Measurements from ENCODE around the gene GSTM4.

The GSTM4 gene

GRCh38 chr1:109640285-109640865 is 15.5 kb upstream of the GSTM4 start:
- Histone ChIP-seq H2BK5ac (ENCODE audit: low read depth, low read length, poor library complexity, severe bottlenecking) (no peak overlapping the region), H3K79me1 (replicated peaks; ENCODE audit: low read length, poor library complexity, severe bottlenecking) (no peaks in the 10 kb centered on the region), H3K18ac (ENCODE audit: low read depth in 1 of 2, low read length in 2 of 2) (no peak overlapping the region), H4K8ac (ENCODE audit: low read length) (peak overlapping the region; percentile 1), H3K4me1 (ENCODE audit: control insufficient read depth, insufficient read depth, low read depth, low read length) (peaks cover 14% of the 10 kb centered on the region), H3K4me3 (ENCODE audit: insufficient read depth in 1 of 2, low read depth in 1 of 2, low read length in 2 of 2) (no peak overlapping the region), H3K4me2 (ENCODE audit: low read length, poor library complexity, severe bottlenecking) (no peak overlapping the region), H3K27ac (ENCODE audit: low read length, poor library complexity, severe bottlenecking) (no peak overlapping the region), H2BK15ac (ENCODE audit: low read depth, poor library complexity, severe bottlenecking) (no peak overlapping the region), H3K36me3 (ENCODE audit: control insufficient read depth in 1 of 2, insufficient read depth in 2 of 2, low read depth in 1 of 2, low read length in 2 of 2) (no peaks in the 10 kb centered on the region), H2BK120ac (ENCODE audit: low read depth, low read length) (no peak overlapping the region), H2AFZ (ENCODE audit: low read depth, low read length) (no peak overlapping the region), H3K27me3 (ENCODE audit: control insufficient read depth in 1 of 2, insufficient read depth in 1 of 2, low read length in 2 of 2) (no peaks in the 10 kb centered on the region), H3K14ac (ENCODE audit: low read length in 2 of 2) (no peak overlapping the region), H3K9ac (ENCODE audit: low read length) (no peak overlapping the region), H3K4ac (ENCODE audit: low read depth in 1 of 2, low read length in 2 of 2) (no peak overlapping the region), H2BK12ac (ENCODE audit: low read length in 2 of 2) (no peak overlapping the region), H2AK5ac (ENCODE audit: low read length, severe bottlenecking) (no peak overlapping the region), H3K23ac (ENCODE audit: low read length in 2 of 2) (no peak overlapping the region), H3K9me3 (ENCODE audit: control insufficient read depth, low read length) (no peaks in the 10 kb centered on the region), H4K91ac (ENCODE audit: low read length) (no peak overlapping the region)
- whole genome bisulfite sequencing, result 39% methylated on average over 5 of the region's 5 CpGs
- DNase-seq, result peak; percentile 65

DNA sequence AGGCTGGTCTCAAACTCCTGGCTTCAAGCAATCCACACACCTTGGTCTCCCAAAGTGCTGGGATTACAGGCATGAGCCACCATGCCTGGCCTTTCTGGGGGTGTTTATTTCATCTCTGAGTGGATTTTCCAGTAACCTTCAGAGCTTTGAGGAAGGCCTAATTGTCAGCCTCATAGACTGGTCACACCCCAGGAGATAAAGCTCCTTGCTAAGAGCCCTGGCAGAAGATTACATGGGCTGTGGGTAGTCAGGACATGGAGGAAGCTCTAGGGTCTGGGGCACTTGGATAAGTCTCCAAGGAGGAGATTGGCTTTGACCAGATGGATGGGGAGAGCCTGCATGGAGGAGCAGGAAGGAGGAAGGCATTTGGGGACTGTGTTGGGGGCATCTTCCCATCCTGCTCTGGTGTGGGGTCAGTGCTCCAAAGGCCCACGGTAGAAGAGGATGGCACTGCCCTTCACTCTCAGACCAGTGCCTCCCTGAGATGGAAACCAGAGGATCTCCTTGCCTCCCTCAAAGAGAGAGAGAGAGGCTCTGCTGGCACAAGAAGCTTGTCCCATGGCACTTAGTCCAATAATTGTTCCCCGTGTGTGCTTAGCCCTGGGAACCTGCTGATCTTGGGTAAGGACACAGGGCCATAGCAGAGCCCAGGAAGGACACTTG is 14.7 kb upstream of the GSTM4 start:
- WGBS, result 80% methylated on average over 2 of the region's 2 CpGs
- Histone ChIP-seq H3K27ac (ENCODE audit: low read length, poor library complexity, severe bottlenecking) (no peak overlapping the region), H2BK120ac (ENCODE audit: low read depth, low read length) (no peak overlapping the region), H2AK5ac (ENCODE audit: low read length, severe bottlenecking) (no peak overlapping the region), H3K23ac (ENCODE audit: low read length in 2 of 2) (no peak overlapping the region), H2BK15ac (ENCODE audit: low read depth, poor library complexity, severe bottlenecking) (no peak overlapping the region), H3K18ac (ENCODE audit: low read depth in 1 of 2, low read length in 2 of 2) (no peak overlapping the region), H2AFZ (ENCODE audit: low read depth, low read length) (no peak overlapping the region), H2BK5ac (ENCODE audit: low read depth, low read length, poor library complexity, severe bottlenecking) (no peak overlapping the region), H3K14ac (ENCODE audit: low read length in 2 of 2) (no peak overlapping the region), H3K4me3 (ENCODE audit: insufficient read depth in 1 of 2, low read depth in 1 of 2, low read length in 2 of 2) (no peak overlapping the region), H3K9me3 (ENCODE audit: control insufficient read depth, low read length) (no peaks in the 10 kb centered on the region), H3K4me1 (ENCODE audit: control insufficient read depth, insufficient read depth, low read depth, low read length) (peaks cover 9% of the 10 kb centered on the region), H4K8ac (ENCODE audit: low read length) (no peak overlapping the region), H3K27me3 (ENCODE audit: control insufficient read depth in 1 of 2, insufficient read depth in 1 of 2, low read length in 2 of 2) (no peaks in the 10 kb centered on the region), H3K4me2 (ENCODE audit: low read length, poor library complexity, severe bottlenecking) (no peak overlapping the region), H3K36me3 (ENCODE audit: control insufficient read depth in 1 of 2, insufficient read depth in 2 of 2, low read depth in 1 of 2, low read length in 2 of 2) (no peaks in the 10 kb centered on the region), H3K9ac (ENCODE audit: low read length) (no peak overlapping the region), H3K79me1 (replicated peaks; ENCODE audit: low read length, poor library complexity, severe bottlenecking) (no peaks in the 10 kb centered on the region), H3K4ac (ENCODE audit: low read depth in 1 of 2, low read length in 2 of 2) (no peak overlapping the region), H4K91ac (ENCODE audit: low read length) (no peak overlapping the region), H2BK12ac (ENCODE audit: low read length in 2 of 2) (no peak overlapping the region)
- no peak for DNase-seq

- no peaks in the 10 kb centered on the region for H3K79me1 ChIP-seq (replicated peaks; ENCODE audit: low read length, poor library complexity, severe bottlenecking)
- no peak overlapping the region for H4K91ac ChIP-seq (ENCODE audit: low read length)
- no peak overlapping the region for H2BK15ac ChIP-seq (ENCODE audit: low read depth, poor library complexity, severe bottlenecking)
- DNase-seq, result no peak
- H3K23ac ChIP-seq (ENCODE audit: low read length in 2 of 2), result no peak overlapping the region
- H3K14ac ChIP-seq (ENCODE audit: low read length in 2 of 2), result no peak overlapping the region
- 82% methylated on average over 1 of the region's 2 CpGs for WGBS
- H2BK12ac ChIP-seq (ENCODE audit: low read length in 2 of 2), result no peak overlapping the region
- H3K4me3 ChIP-seq (ENCODE audit: insufficient read depth in 1 of 2, low read depth in 1 of 2, low read length in 2 of 2), result no peak overlapping the region
- H2AK5ac ChIP-seq (ENCODE audit: low read length, severe bottlenecking), result no peak overlapping the region
- no peak overlapping the region for H2BK120ac ChIP-seq (ENCODE audit: low read depth, low read length)
- peaks cover 6% of the 10 kb centered on the region for H3K4me1 ChIP-seq (ENCODE audit: control insufficient read depth, insufficient read depth, low read depth, low read length)
- no peak overlapping the region for H2AFZ ChIP-seq (ENCODE audit: low read depth, low read length)
- no peaks in the 10 kb centered on the region for H3K27me3 ChIP-seq (ENCODE audit: control insufficient read depth in 1 of 2, insufficient read depth in 1 of 2, low read length in 2 of 2)
- no peaks in the 10 kb centered on the region for H3K9me3 ChIP-seq (ENCODE audit: control insufficient read depth, low read length)
- no peaks in the 10 kb centered on the region for H3K36me3 ChIP-seq (ENCODE audit: control insufficient read depth in 1 of 2, insufficient read depth in 2 of 2, low read depth in 1 of 2, low read length in 2 of 2)
- no peak overlapping the region for H2BK5ac ChIP-seq (ENCODE audit: low read depth, low read length, poor library complexity, severe bottlenecking)
- no peak overlapping the region for H4K8ac ChIP-seq (ENCODE audit: low read length)
- no peak overlapping the region for H3K9ac ChIP-seq (ENCODE audit: low read length)
- H3K18ac ChIP-seq (ENCODE audit: low read depth in 1 of 2, low read length in 2 of 2), result no peak overlapping the region
- H3K4ac ChIP-seq (ENCODE audit: low read depth in 1 of 2, low read length in 2 of 2), result no peak overlapping the region
- H3K4me2 ChIP-seq (ENCODE audit: low read length, poor library complexity, severe bottlenecking), result no peak overlapping the region
- H3K27ac ChIP-seq (ENCODE audit: low read length, poor library complexity, severe bottlenecking), result no peak overlapping the region
Observed at GRCh38 chr1:109641861-109642260, 14.0 kb upstream of the GSTM4 start.

DNA sequence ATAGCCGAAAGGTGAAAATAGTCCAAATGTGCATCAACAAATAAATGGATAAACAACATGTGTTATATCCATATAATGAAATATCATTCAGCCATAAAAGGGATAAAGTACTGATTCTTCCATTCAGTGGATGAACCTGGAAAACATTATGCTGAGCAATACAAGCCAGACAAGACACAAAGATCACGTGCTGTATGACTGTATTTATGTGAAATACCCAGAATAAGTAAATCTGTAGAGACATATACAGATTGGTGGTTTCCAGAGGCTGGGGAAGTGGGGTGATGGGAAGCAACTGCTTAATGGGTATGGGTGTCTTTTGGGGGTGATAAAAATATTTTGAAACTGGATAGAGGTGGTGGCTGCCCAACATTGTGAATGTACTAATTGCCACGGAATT is 13.3 kb upstream of the GSTM4 start:
- H3K36me3 ChIP-seq (ENCODE audit: control insufficient read depth in 1 of 2, insufficient read depth in 2 of 2, low read depth in 1 of 2, low read length in 2 of 2), result no peaks in the 10 kb centered on the region
- 50% methylated on average over 1 of the region's 3 CpGs for WGBS
- H2AFZ ChIP-seq (ENCODE audit: low read depth, low read length), result no peak overlapping the region
- no peak overlapping the region for H4K8ac ChIP-seq (ENCODE audit: low read length)
- no peak overlapping the region for H3K4me3 ChIP-seq (ENCODE audit: insufficient read depth in 1 of 2, low read depth in 1 of 2, low read length in 2 of 2)
- H2BK5ac ChIP-seq (ENCODE audit: low read depth, low read length, poor library complexity, severe bottlenecking), result no peak overlapping the region
- no peak overlapping the region for H2AK5ac ChIP-seq (ENCODE audit: low read length, severe bottlenecking)
- no peaks in the 10 kb centered on the region for H3K27me3 ChIP-seq (ENCODE audit: control insufficient read depth in 1 of 2, insufficient read depth in 1 of 2, low read length in 2 of 2)
- no peak overlapping the region for H3K4me2 ChIP-seq (ENCODE audit: low read length, poor library complexity, severe bottlenecking)
- peak overlapping the region; percentile 63 for H3K9ac ChIP-seq (ENCODE audit: low read length)
- H4K91ac ChIP-seq (ENCODE audit: low read length), result no peak overlapping the region
- H3K9me3 ChIP-seq (ENCODE audit: control insufficient read depth, low read length), result no peaks in the 10 kb centered on the region
- no peak overlapping the region for H2BK15ac ChIP-seq (ENCODE audit: low read depth, poor library complexity, severe bottlenecking)
- H3K4me1 ChIP-seq (ENCODE audit: control insufficient read depth, insufficient read depth, low read depth, low read length), result peaks cover 6% of the 10 kb centered on the region
- no peak overlapping the region for H3K27ac ChIP-seq (ENCODE audit: low read length, poor library complexity, severe bottlenecking)
- H3K79me1 ChIP-seq (replicated peaks; ENCODE audit: low read length, poor library complexity, severe bottlenecking), result no peaks in the 10 kb centered on the region
- no peak overlapping the region for H3K23ac ChIP-seq (ENCODE audit: low read length in 2 of 2)
- H2BK120ac ChIP-seq (ENCODE audit: low read depth, low read length), result no peak overlapping the region
- no peak overlapping the region for H3K14ac ChIP-seq (ENCODE audit: low read length in 2 of 2)
- no peak overlapping the region for H3K18ac ChIP-seq (ENCODE audit: low read depth in 1 of 2, low read length in 2 of 2)
- H3K4ac ChIP-seq (ENCODE audit: low read depth in 1 of 2, low read length in 2 of 2), result no peak overlapping the region
- no peak overlapping the region for H2BK12ac ChIP-seq (ENCODE audit: low read length in 2 of 2)
- peak; percentile 41 for DNase-seq

All from mesenchymal stem cell (in vitro differentiated cells and primary cell).